K562 (cell line): ENCODE data around the gene ELP1. TPM values are rescaled to one million over a fixed set of nuclear protein-coding genes. Genes with fewer than 3 reads are reported as not detected.

Experiments
- ARID4B ChIP-seq: sonication (generic); formaldehyde crosslinking; IDR thresholded peaks from 2 replicates; pipeline ENCODE4 v1.8.0; 2022; ENCODE audit warnings: mild to moderate bottlenecking, missing genetic modification reagents
- CBX5 ChIP-seq: IDR thresholded peaks from 2 replicates; pipeline ENCODE4 v1.6.1; 2014; ENCODE audit warnings: low read depth, borderline replicate concordance
- CCNT2 ChIP-seq: IDR thresholded peaks from 2 replicates; pipeline ENCODE4 v1.6.1; 2011; ENCODE audit warnings: borderline replicate concordance, low read depth, mild to moderate bottlenecking, moderate library complexity, mixed read lengths, low read length; ENCODE audit not compliant: insufficient read length; ENCODE audit errors: extremely low read depth
- DMBX1 ChIP-seq: fragments of 250-450 bp; sonication (Bioruptor Pico); IDR thresholded peaks from 2 replicates; pipeline ENCODE4 v1.8.0; 2022; ENCODE audit warnings: inconsistent platforms, mild to moderate bottlenecking, moderate library complexity, borderline replicate concordance
- GABPB2 ChIP-seq: fragments of 250-450 bp; sonication (Bioruptor Pico); conservative IDR thresholded peaks from 2 replicates; pipeline ENCODE4 v1.5.1; 2021; ENCODE audit warnings: mild to moderate bottlenecking
- GTF2E2 ChIP-seq: fragments of 200-800 bp; sonication (Bioruptor generic); IDR thresholded peaks from 2 replicates; pipeline ENCODE4 v1.6.1; 2016; ENCODE audit warnings: missing genetic modification characterization, missing compliant biosample characterization
- KDM1A ChIP-seq, 2 experiments: fragments of 450-650 bp; IDR thresholded peaks; 2 replicates each; pipeline ENCODE4 v1.6.1; 2016; ENCODE audit warnings: mild to moderate bottlenecking in 2 of 2
- MTF1 ChIP-seq: fragments of 250-450 bp; sonication (Bioruptor Pico); IDR thresholded peaks from 2 replicates; pipeline ENCODE4 v1.9.0; 2021; ENCODE audit warnings: moderate library complexity, mild to moderate bottlenecking, inconsistent platforms, borderline replicate concordance
- RCOR1 ChIP-seq, 2 experiments: IDR thresholded peaks; 2 replicates each; pipeline ENCODE4 v1.6.1; 2012; ENCODE audit warnings: low read depth in 2 of 2, low read length in 2 of 2, borderline replicate concordance in 1 of 2, improper control_type of control experiment in 1 of 2
- RREB1 ChIP-seq: fragments of 250-450 bp; sonication (Bioruptor Pico); IDR thresholded peaks from 2 replicates; pipeline ENCODE4 v1.4.0; 2020
- ZBTB2 ChIP-seq: fragments of 450-650 bp; IDR thresholded peaks from 2 replicates; pipeline ENCODE4 v1.6.1; 2016; ENCODE audit warnings: antibody characterized with exemption
- ZNF232 ChIP-seq: sonication (generic); formaldehyde crosslinking; IDR thresholded peaks from 2 replicates; pipeline ENCODE4 v1.8.0; 2022; ENCODE audit warnings: mild to moderate bottlenecking, missing genetic modification reagents
- polyA plus RNA-seq, 8 experiments: library from polyadenylated mRNA; depleted of rRNA in 4 of 8; stranded (reverse) in 5 of 8; unstranded in 3 of 8; fragments of >200 nt; fragmentation: Nextera tagmentation in 2 of 8; fragmentation: Illumina TruSeq in 1 of 8; extraction: Ambion mirVana in 2 of 8; extraction: Trizol in 1 of 8; gene quantifications; 2 replicates each; pipeline versions ENCODE4 v1.2.1 to v1.2.3, GENCODE V29; 2011 to 2014; ENCODE audit warnings: inconsistent platforms in 1 of 8, missing spikeins in 1 of 8
- total RNA-seq, 7 experiments: library from RNA; depleted of rRNA in 6 of 7; stranded (reverse); fragments of >200 nt in 6 of 7; fragmentation: Illumina TruSeq in 2 of 7; extraction: Trizol in 2 of 7; gene quantifications; 2 replicates each; pipeline versions ENCODE4 v1.2.1 to v1.2.3, GENCODE V29; 2011 to 2021; ENCODE audit warnings: low replicate concordance in 1 of 7

The ELP1 gene
- total and polyA plus RNA-seq, 9 of the 15 experiments (the other 6 are each of a cell fraction or from before 2014, with no cell fraction given): 17.0 to 48.6 (median 39.7) TPM

DNA sequence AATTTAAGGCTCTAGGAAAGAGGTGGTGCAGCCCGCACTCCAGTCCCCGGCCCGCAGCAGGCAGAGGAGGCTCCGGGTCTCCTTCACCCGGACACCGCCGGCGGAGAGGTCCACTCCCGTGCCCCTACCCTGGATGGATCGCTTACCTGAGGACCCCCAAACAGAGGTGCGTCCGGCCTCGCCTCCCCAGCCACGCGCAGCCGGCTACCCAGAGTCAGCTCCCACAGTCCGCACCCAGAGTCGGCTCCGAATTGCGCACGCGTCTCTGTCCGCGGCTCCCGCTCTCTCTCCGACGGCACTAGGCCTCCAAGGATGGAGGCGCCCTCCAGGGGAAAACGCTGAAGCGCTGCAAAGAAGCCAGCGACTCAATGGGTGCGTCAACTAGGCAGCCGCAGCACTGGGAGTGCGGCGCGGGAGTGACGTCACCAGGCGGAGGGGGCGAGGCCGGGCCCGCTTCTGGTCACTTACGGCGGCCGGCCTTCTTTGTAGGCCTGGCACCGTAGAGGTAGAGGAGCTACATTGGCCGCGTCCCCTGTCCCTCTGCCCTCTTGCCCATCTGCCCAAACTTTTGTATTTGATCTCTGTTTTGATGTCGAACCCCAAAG is at the start of gene ELP1 (continued):
- TF ChIP-seq RREB1 (CRISPR knock-in tag) (peak; percentile 91; the same call in 1 of the 2 replicates), KDM1A (IDR thresholded peaks at IDR 0.05) (no peak), ZBTB2 (peak; percentile 41; the same call in 1 of the 2 replicates), CCNT2 (peak; percentile 33), ZNF232 (CRISPR knock-in tag) (0 out of 2 replicates have a peak, but pooled peaks have one; percentile 61), GABPB2 (CRISPR knock-in tag) (no peak), CBX5 (peak; percentile 47; the same call in 1 of the 2 replicates), RCOR1 (IDR thresholded peaks at IDR 0.05; ENCODE audit: borderline replicate concordance in 1 of 2, low read depth in 2 of 2, low read length in 2 of 2) (peak in 1 of 2 experiments; percentile 91; a peak in 2 of 4 replicates), MTF1 (CRISPR knock-in tag) (no peak), DMBX1 (peak; percentile 36; the same call in 1 of the 2 replicates), GTF2E2 (0 out of 2 replicates have a peak, but pooled peaks have one; percentile 58), ARID4B (CRISPR knock-in tag) (peak; percentile 63)
